Osteoblast (primary cell): ENCODE data around the gene IL1RAPL1. TPM values are rescaled to one million over a fixed set of nuclear protein-coding genes. Genes with fewer than 3 reads are reported as not detected.

Experiments
- DNase-seq: peaks from one replicate; pipeline ENCODE4 v3.0.0; 2011; ENCODE audit warnings: low spot score, mixed read lengths; ENCODE audit not compliant: insufficient read length; ENCODE audit errors: missing footprints
- H2AFZ ChIP-seq: 2 replicates; pipeline ENCODE4 v1.6.0; 2011; ENCODE audit warnings: mild to moderate bottlenecking, low read length
- H3K27ac ChIP-seq: 2 replicates; pipeline ENCODE4 v1.5.1; 2011; ENCODE audit warnings: mild to moderate bottlenecking, low read depth, low read length, moderate library complexity
- H3K27me3 ChIP-seq: 2 replicates; pipeline ENCODE4 v1.6.0; 2012; ENCODE audit warnings: mild to moderate bottlenecking, control low read depth, inconsistent platforms, low read length, moderate library complexity; ENCODE audit not compliant: insufficient read depth
- H3K36me3 ChIP-seq: 2 replicates; pipeline ENCODE4 v1.5.1; 2011; ENCODE audit warnings: mild to moderate bottlenecking, low read length, control low read depth, moderate library complexity; ENCODE audit not compliant: insufficient read depth
- H3K4me1 ChIP-seq: 2 replicates; pipeline ENCODE4 v1.5.1; 2011; ENCODE audit warnings: mild to moderate bottlenecking, low read length, control low read depth, moderate library complexity; ENCODE audit not compliant: insufficient read depth
- H3K4me2 ChIP-seq: 2 replicates; pipeline ENCODE4 v1.6.0; 2011; ENCODE audit warnings: mild to moderate bottlenecking, low read length; ENCODE audit not compliant: insufficient read depth
- H3K4me3 ChIP-seq: fragments of 200-600 bp; sonication (generic); 3 replicates; pipeline ENCODE4 v1.5.1; 2012; ENCODE audit warnings: mild to moderate bottlenecking, low read length, inconsistent platforms; ENCODE audit not compliant: insufficient read depth
- H3K79me2 ChIP-seq: 2 replicates; pipeline ENCODE4 v1.6.0; 2012; ENCODE audit warnings: mild to moderate bottlenecking, low read length, control low read depth, inconsistent platforms; ENCODE audit not compliant: insufficient read depth
- H3K9me3 ChIP-seq: 2 replicates; pipeline ENCODE4 v1.5.1; 2011; ENCODE audit warnings: low read depth, low read length, control low read depth
- H4K20me1 ChIP-seq: 2 replicates; pipeline ENCODE4 v1.6.0; 2012; ENCODE audit warnings: mild to moderate bottlenecking, low read length, control low read depth; ENCODE audit not compliant: insufficient read depth
- CTCF ChIP-seq: IDR thresholded peaks from 2 replicates; pipeline ENCODE4 v1.5.1; 2011; ENCODE audit warnings: mild to moderate bottlenecking, low read depth, low read length, moderate library complexity; ENCODE audit errors: extremely low read depth
- total RNA-seq: library from RNA; depleted of rRNA; stranded (reverse); fragments of >200 nt; gene quantifications from 2 replicates; pipeline ENCODE4 v1.2.3, GENCODE V29; 2012

IL1RAPL1 gene
- total RNA-seq, 1 donor: under 0.01 TPM

GRCh38 chrX:28979877-28980276 is 392.6 kb downstream of the IL1RAPL1 start:
- Histone ChIP-seq H3K27me3 (no peaks in the 10 kb centered on the region), H3K36me3 (no peaks in the 10 kb centered on the region), H3K4me2 (no peak overlapping the region), H3K79me2 (no peaks in the 10 kb centered on the region), H3K4me1 (no peaks in the 10 kb centered on the region), H3K9me3 (no peaks in the 10 kb centered on the region), H3K4me3 (no peak overlapping the region), H2AFZ (no peak overlapping the region), H3K27ac (no peak overlapping the region), H4K20me1 (no peaks in the 10 kb centered on the region)
- TF ChIP-seq CTCF: no peak
- no peak for DNase-seq

DNA sequence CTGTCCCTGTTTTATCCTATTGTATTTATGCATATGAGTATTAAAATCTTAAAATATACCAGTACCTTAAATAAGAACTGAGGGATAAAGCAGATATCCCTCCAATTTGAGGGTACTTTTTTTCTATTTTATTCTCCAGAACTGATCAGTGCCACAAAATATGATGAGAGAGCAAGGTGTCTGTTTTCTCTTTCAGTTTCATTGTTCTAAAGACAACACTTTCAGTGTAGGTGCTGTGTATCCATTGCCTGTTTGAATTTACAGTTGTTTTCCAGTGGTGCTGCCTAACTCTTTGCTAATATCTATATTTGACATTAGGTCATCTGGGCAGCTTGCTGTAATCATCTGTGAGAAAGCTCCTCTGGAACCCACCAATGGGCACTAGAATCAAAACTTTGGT is 394.7 kb downstream of the IL1RAPL1 start:
- no peaks in the 10 kb centered on the region for H3K36me3 ChIP-seq
- H3K4me2 ChIP-seq: no peak overlapping the region
- no peak overlapping the region for H3K4me3 ChIP-seq
- no peaks in the 10 kb centered on the region for H3K4me1 ChIP-seq
- no peak overlapping the region for H2AFZ ChIP-seq
- H3K9me3 ChIP-seq: no peaks in the 10 kb centered on the region
- DNase-seq: no peak
- H3K27ac ChIP-seq: no peak overlapping the region
- no peaks in the 10 kb centered on the region for H4K20me1 ChIP-seq
- no peaks in the 10 kb centered on the region for H3K79me2 ChIP-seq
- TF ChIP-seq CTCF: no peak
- no peaks in the 10 kb centered on the region for H3K27me3 ChIP-seq

DNA sequence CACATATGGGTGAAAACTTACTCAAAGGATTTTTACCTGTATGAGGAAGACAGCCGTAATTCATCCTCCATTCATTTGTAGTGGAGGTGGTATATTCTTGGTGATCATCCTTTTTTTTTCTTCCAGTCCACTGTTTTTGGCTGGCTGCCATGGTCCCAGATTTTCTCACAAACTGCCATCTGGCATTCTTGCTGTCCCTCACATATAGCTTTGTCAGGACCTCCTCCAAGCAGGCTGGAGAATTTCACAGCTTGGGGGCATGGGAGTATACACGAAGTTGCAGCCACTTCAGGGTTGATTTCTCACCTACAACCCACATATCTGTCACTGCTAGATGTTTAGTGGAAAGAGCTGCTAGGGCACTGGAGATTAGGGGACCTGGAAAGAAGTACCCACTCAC is 401.0 kb downstream of the IL1RAPL1 start:
- Histone ChIP-seq H3K4me2 (no peak overlapping the region), H3K79me2 (no peaks in the 10 kb centered on the region), H2AFZ (no peak overlapping the region), H3K4me1 (no peaks in the 10 kb centered on the region), H3K4me3 (no peak overlapping the region), H3K27me3 (no peaks in the 10 kb centered on the region), H3K36me3 (no peaks in the 10 kb centered on the region), H3K9me3 (no peaks in the 10 kb centered on the region), H4K20me1 (no peaks in the 10 kb centered on the region), H3K27ac (no peak overlapping the region)
- no peak for DNase-seq
- no peak for TF ChIP-seq CTCF

- Histone ChIP-seq H3K9me3 (peaks cover 3% of the 10 kb centered on the region), H3K4me2 (no peak overlapping the region), H3K27me3 (no peaks in the 10 kb centered on the region), H3K27ac (no peak overlapping the region), H3K36me3 (no peaks in the 10 kb centered on the region), H3K4me1 (no peaks in the 10 kb centered on the region), H2AFZ (no peak overlapping the region), H3K4me3 (no peak overlapping the region), H3K79me2 (no peaks in the 10 kb centered on the region), H4K20me1 (no peaks in the 10 kb centered on the region)
- DNase-seq: no peak
- TF ChIP-seq CTCF: no peak
These were observed 410.6 kb downstream of the IL1RAPL1 start for GRCh38 chrX:28997706-28998463.
